Measurements from ENCODE around the gene GRIP2. TPM values are rescaled to one million over a fixed set of nuclear protein-coding genes. Genes with fewer than 3 reads are reported as not detected.

GRIP2 gene
- total RNA-seq, 1 donor = 1.4 TPM

- TF ChIP-seq CTCF (IDR thresholded peaks at IDR 0.05; ENCODE audit: extremely low read depth, low read depth, low read length) = no peak
- Histone ChIP-seq H3K27me3 (ENCODE audit: insufficient read depth, low read length) (no peaks in the 10 kb centered on the region), H3K4me2 (ENCODE audit: insufficient read depth, low read length) (no peak overlapping the region), H3K79me2 (ENCODE audit: insufficient read depth, low read length) (no peaks in the 10 kb centered on the region), H2AFZ (ENCODE audit: low read length) (no peak overlapping the region), H3K9me3 (ENCODE audit: low read depth, low read length) (no peaks in the 10 kb centered on the region), H3K27ac (ENCODE audit: low read depth, low read length) (no peak overlapping the region), H3K4me1 (ENCODE audit: insufficient read depth, low read length) (no peaks in the 10 kb centered on the region), H3K4me3 (ENCODE audit: insufficient read depth, low read length) (no peak overlapping the region), H3K36me3 (ENCODE audit: insufficient read depth, low read length) (peaks cover 6% of the 10 kb centered on the region), H4K20me1 (ENCODE audit: insufficient read depth, low read length) (no peaks in the 10 kb centered on the region)
- peak; percentile 59 for DNase-seq (ENCODE audit: insufficient read length, low spot score, missing footprints)
Observed at GRCh38 chr3:14494279-14494972, 45.7 kb downstream of the GRIP2 start.

DNA sequence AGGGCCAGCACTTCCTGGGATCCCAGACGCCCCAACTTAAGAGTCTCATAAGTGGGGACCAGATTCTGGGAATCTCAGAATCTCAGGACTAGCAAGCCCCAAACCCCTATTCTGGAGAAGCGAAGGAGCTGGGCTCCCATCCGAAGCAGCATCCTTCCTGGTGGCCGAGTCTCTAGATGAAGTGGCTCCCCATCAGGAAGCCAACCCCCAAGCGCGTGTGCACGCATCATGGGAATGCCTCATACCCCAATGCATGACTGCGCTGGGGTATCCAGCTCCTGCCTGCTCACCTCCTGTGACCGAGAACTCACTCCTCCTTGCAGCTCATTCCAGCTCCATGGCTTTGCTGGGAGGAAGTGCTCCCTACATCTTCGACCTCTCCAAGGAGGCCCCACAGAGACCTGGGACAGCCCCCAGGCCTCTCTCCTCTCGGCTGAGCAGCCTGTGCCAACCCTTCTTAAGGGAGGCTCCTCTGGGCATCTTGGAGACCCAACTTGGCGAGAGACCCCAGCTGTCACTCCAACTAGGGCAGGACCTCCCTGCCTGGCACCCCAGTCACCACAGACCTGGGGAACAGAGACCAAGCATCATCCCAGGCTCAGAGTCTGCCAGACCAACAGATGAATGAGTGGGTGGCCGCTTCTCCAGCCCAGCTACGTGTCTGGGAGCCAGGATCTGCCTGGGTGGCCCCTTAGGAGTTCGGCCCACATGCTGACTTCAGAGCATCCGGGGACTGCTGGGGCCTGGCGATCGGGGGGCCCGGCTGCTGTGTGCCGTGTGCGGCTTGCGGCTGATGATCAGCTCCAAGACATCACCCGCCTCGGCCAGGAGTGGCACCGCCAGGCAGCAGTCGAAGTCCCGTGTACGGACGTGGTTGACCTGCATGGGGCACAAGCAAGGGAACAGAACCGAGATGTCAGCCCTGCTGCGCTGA lies 46.9 kb downstream of the GRIP2 start:
- no peaks in the 10 kb centered on the region for H3K9me3 ChIP-seq (ENCODE audit: low read depth, low read length)
- no peak overlapping the region for H3K4me3 ChIP-seq (ENCODE audit: insufficient read depth, low read length)
- H2AFZ ChIP-seq (ENCODE audit: low read length) = no peak overlapping the region
- H4K20me1 ChIP-seq (ENCODE audit: insufficient read depth, low read length) = no peaks in the 10 kb centered on the region
- DNase-seq (ENCODE audit: insufficient read length, low spot score, missing footprints) = peak; percentile 85
- H3K36me3 ChIP-seq (ENCODE audit: insufficient read depth, low read length) = peaks cover 9% of the 10 kb centered on the region
- TF ChIP-seq CTCF (IDR thresholded peaks at IDR 0.05; ENCODE audit: extremely low read depth, low read depth, low read length) = no peak
- H3K4me2 ChIP-seq (ENCODE audit: insufficient read depth, low read length) = no peak overlapping the region
- H3K4me1 ChIP-seq (ENCODE audit: insufficient read depth, low read length) = no peaks in the 10 kb centered on the region
- no peaks in the 10 kb centered on the region for H3K27me3 ChIP-seq (ENCODE audit: insufficient read depth, low read length)
- H3K27ac ChIP-seq (ENCODE audit: low read depth, low read length) = no peak overlapping the region
- no peaks in the 10 kb centered on the region for H3K79me2 ChIP-seq (ENCODE audit: insufficient read depth, low read length)

DNA sequence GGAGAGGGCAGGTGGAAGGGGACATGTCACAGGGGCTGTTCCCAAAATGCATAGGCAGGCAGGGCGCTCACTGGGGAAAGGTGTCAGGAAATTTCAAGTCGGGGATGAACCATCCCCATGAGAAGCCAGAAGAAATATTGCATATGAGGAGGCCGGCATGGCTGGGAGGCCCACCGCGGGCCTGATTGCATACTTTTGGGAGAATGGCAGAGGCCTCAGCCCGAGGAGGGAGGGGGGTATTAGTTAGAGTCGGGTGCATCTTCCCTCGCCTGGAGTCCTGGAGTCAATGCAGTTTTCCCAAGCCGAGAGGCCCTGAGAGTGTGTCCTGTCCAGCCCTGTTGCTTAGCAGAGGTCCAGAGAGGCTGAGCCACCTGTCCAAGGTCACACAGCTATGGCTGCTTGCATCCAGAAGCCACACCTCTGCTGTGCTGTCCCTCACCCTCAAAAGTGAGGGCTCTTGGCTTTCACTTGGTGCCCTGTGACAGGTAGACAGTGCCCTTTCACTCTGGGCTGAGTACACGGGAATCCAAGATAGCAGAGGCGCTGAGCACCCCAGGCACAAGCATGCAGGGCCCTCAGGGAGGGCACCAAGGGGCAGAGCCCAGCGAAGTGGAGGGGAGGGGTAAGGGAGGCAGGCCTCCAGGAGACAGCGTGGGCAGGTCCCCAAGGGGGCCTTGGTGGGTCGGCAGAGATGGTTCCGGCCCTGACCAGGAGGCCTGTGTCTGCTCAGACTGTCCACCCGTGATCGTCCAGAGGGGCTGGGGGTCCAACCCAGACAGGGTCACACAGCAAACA lies 48.5 kb downstream of the GRIP2 start:
- H3K36me3 ChIP-seq (ENCODE audit: insufficient read depth, low read length) = peaks cover 21% of the 10 kb centered on the region
- no peak overlapping the region for H3K4me3 ChIP-seq (ENCODE audit: insufficient read depth, low read length)
- H3K4me1 ChIP-seq (ENCODE audit: insufficient read depth, low read length) = no peaks in the 10 kb centered on the region

More for the DNA sequence above, 48.5 kb downstream of the GRIP2 start:
- Histone ChIP-seq H4K20me1 (ENCODE audit: insufficient read depth, low read length) (no peaks in the 10 kb centered on the region), H2AFZ (ENCODE audit: low read length) (no peak overlapping the region), H3K9me3 (ENCODE audit: low read depth, low read length) (no peaks in the 10 kb centered on the region), H3K27me3 (ENCODE audit: insufficient read depth, low read length) (no peaks in the 10 kb centered on the region), H3K4me2 (ENCODE audit: insufficient read depth, low read length) (no peak overlapping the region), H3K27ac (ENCODE audit: low read depth, low read length) (no peak overlapping the region), H3K79me2 (ENCODE audit: insufficient read depth, low read length) (no peaks in the 10 kb centered on the region)
- no peak for TF ChIP-seq CTCF (IDR thresholded peaks at IDR 0.05; ENCODE audit: extremely low read depth, low read depth, low read length)
- DNase-seq (ENCODE audit: insufficient read length, low spot score, missing footprints) = peak; percentile 61

All from osteoblast (primary cell).